MCF 10A (cell line): ENCODE measurements around the gene TNFRSF8. TPM values are rescaled to one million over a fixed set of nuclear protein-coding genes. Genes with fewer than 3 reads are reported as not detected.

ENCODE experiments used
- Bru-seq: library from RNA; stranded (reverse); fragments of 400-500 nt; gene quantifications from one replicate; lab custom pipeline; 2021; lab: Mats Ljungman, UMichigan
- BruChase-seq, 2 experiments: library from RNA; stranded (reverse); fragments of 400-500 nt; gene quantifications; one replicate each; lab custom pipeline; 2021; lab: Mats Ljungman, UMichigan
- BruUV-seq: library from RNA; stranded (reverse); fragments of 400-500 nt; replicated peaks from 2 replicates; lab custom pipeline; 2021; lab: Mats Ljungman, UMichigan
- CTCF ChIA-PET: fragments of 300-600 bp; sonication (Branson Sonifier 250); formaldehyde crosslinking; extraction: SDS; loops from one replicate; lab custom pipeline; 2021; ENCODE audit warnings: antibody characterized with exemption, inconsistent platforms; lab: Yijun Ruan, JAX
- POLR2A ChIA-PET: fragments of 300-600, 350-650 bp; sonication (Branson Sonifier 250); formaldehyde crosslinking; extraction: SDS; loops from one replicate; lab custom pipeline; 2020; ENCODE audit warnings: antibody characterized with exemption, inconsistent platforms; lab: Yijun Ruan, JAX
- DNase-seq: peaks from one replicate; pipeline ENCODE4 v3.0.0-alpha.2; 2018; ENCODE audit not compliant: unreplicated experiment
- H3K27ac Mint-ChIP-seq: one replicate; pipeline ENCODE4 v1.8.0; 2022; ENCODE audit warnings: mild to moderate bottlenecking, low read depth, mixed read lengths; ENCODE audit not compliant: unreplicated experiment
- H3K27me3 Mint-ChIP-seq: one replicate; pipeline ENCODE4 v1.8.0; 2022; ENCODE audit warnings: mixed read lengths; ENCODE audit not compliant: insufficient read depth, unreplicated experiment
- H3K36me3 Mint-ChIP-seq: one replicate; pipeline ENCODE4 v1.8.0; 2022; ENCODE audit warnings: mild to moderate bottlenecking, moderate library complexity, mixed read lengths; ENCODE audit not compliant: insufficient read depth, unreplicated experiment
- H3K4me1 Mint-ChIP-seq: one replicate; pipeline ENCODE4 v1.8.0; 2022; ENCODE audit warnings: mixed read lengths; ENCODE audit not compliant: insufficient read depth, unreplicated experiment
- H3K4me3 Mint-ChIP-seq: one replicate; pipeline ENCODE4 v1.8.0; 2022; ENCODE audit warnings: mild to moderate bottlenecking, moderate library complexity, mixed read lengths; ENCODE audit not compliant: unreplicated experiment
- H3K9me3 Mint-ChIP-seq: one replicate; pipeline ENCODE4 v1.8.0; 2022; ENCODE audit warnings: mixed read lengths; ENCODE audit not compliant: unreplicated experiment
- CTCF ChIP-seq: fragments of 200-600 bp; IDR thresholded peaks from one replicate; pipeline ENCODE4 v1.8.0; 2022; ENCODE audit warnings: antibody characterized with exemption, mild to moderate bottlenecking; ENCODE audit not compliant: unreplicated experiment
- intact Hi-C: fragments of 100-400 bp; cut with micrococcal nuclease; formaldehyde crosslinking; loops from 2 replicates; pipeline ENCODE4 v1.14.1; 2022
- long read RNA-seq: library from polyadenylated mRNA; stranded (forward); transcript quantifications from one replicate; pipeline ENCODE4 v2.0.0, GENCODE V29; 2022
- total RNA-seq: library from RNA; stranded (reverse); gene quantifications from 2 replicates; pipeline ENCODE4 v1.2.3, GENCODE V29; 2022

The TNFRSF8 gene
- total RNA-seq (not detected in 2 replicates), Bru-seq, nascent RNA (not detected), BruChase-seq, experiment 1, labeled RNA remaining after a 6-hour chase (percentile 5 among the genes with signal in this experiment), BruChase-seq, experiment 2, labeled RNA remaining after a 2-hour chase (percentile 1 among the genes with signal in this experiment)
- long read RNA-seq: 0 reads

- peaks cover 77% of the 10 kb centered on the region for H3K27me3 Mint-ChIP-seq
- POLR2A ChIA-PET: no interaction called here
- no peak within 1 kb of the TSS for H3K27ac Mint-ChIP-seq
- CTCF ChIA-PET: no interaction called here
- BruUV-seq: no TSS peak
- no peaks in the 10 kb centered on the region for H3K4me1 Mint-ChIP-seq
- no peak within 1 kb of the TSS for H3K4me3 Mint-ChIP-seq
- H3K9me3 Mint-ChIP-seq: no peaks in the 10 kb centered on the region
- no peaks in the 10 kb centered on the region for H3K36me3 Mint-ChIP-seq
- intact Hi-C loops: no loop called here
- DNase-seq: no peak
- TF ChIP-seq CTCF: no peak
Measured at GRCh38 chr1:12063141-12064072, at the start of gene TNFRSF8. Gene TNFRSF8 (plus strand): TSS chr1:12063303. CDS start chr1:12063599, 296 bp downstream.

- Mint-ChIP-seq H3K4me3 (no peak overlapping the region), H3K27me3 (no peaks in the 10 kb centered on the region), H3K4me1 (no peaks in the 10 kb centered on the region), H3K9me3 (no peaks in the 10 kb centered on the region), H3K27ac (peak overlapping the region; percentile 39), H3K36me3 (peaks cover 55% of the 10 kb centered on the region)
- ChIA-PET POLR2A (no interaction called here), CTCF (interaction anchor here (0.6 to 1.4 kb wide), 2 partner anchors 17 to 31 kb away, joined by 4 to 5 read pairs; no protein-coding TSS in a partner anchor)
- BruUV-seq: no TSS peak
- no peak for DNase-seq
- intact Hi-C loops: no loop called here
- TF ChIP-seq CTCF: no peak
Measured at GRCh38 chr1:12014141-12014991, 48.7 kb upstream of the TNFRSF8 start.

GRCh38 chr1:12015001-12015491 lies 48.1 kb upstream of the TNFRSF8 start:
- ChIA-PET POLR2A (no interaction called here), CTCF (no interaction called here)
- no TSS peak for BruUV-seq
- no peak for DNase-seq
- H3K4me3 Mint-ChIP-seq: no peak overlapping the region
- intact Hi-C loops: no loop called here
- peak overlapping the region; percentile 39 for H3K27ac Mint-ChIP-seq
- peaks cover 48% of the 10 kb centered on the region for H3K36me3 Mint-ChIP-seq
- no peaks in the 10 kb centered on the region for H3K4me1 Mint-ChIP-seq
- no peak for TF ChIP-seq CTCF
- no peaks in the 10 kb centered on the region for H3K9me3 Mint-ChIP-seq
- no peaks in the 10 kb centered on the region for H3K27me3 Mint-ChIP-seq
